SKM-1 (cell line): ENCODE results near the gene PLA2G4A.
A peak's percentile ranks its signal among the peaks of the same experiment; 100 is the strongest.

ENCODE experiments used
- DNase-seq: peaks from one replicate; lab custom pipeline; 2025; ENCODE audit not compliant: unreplicated experiment; lab: John Stamatoyannopoulos, UW

The PLA2G4A gene

GRCh38 chr1:186831168-186831567 lies 2.4 kb downstream of the PLA2G4A start:
- DNase-seq, result no peak

GRCh38 chr1:186834399-186834958 lies 5.7 kb downstream of the PLA2G4A start:
- DNase-seq, result no peak

- DNase-seq, result no peak
Measured at GRCh38 chr1:186835448-186835847, 6.7 kb downstream of the PLA2G4A start.

- DNase-seq, result no peak
Measured at GRCh38 chr1:186837806-186838205, 9.1 kb downstream of the PLA2G4A start.

GRCh38 chr1:186838380-186839040 lies 9.8 kb downstream of the PLA2G4A start:
- DNase-seq, result peak; percentile 64

- DNase-seq, result no peak
Measured at GRCh38 chr1:186839041-186839400, 10.3 kb downstream of the PLA2G4A start.

GRCh38 chr1:186841599-186841998 lies 12.8 kb downstream of the PLA2G4A start:
- no peak for DNase-seq

- no peak for DNase-seq
Measured at GRCh38 chr1:186842547-186842946, 13.8 kb downstream of the PLA2G4A start.

GRCh38 chr1:186843226-186843625 lies 14.5 kb downstream of the PLA2G4A start:
- DNase-seq, result no peak

- no peak for DNase-seq
Measured at GRCh38 chr1:186843931-186844330, 15.2 kb downstream of the PLA2G4A start.

GRCh38 chr1:186845576-186846210 lies 16.9 kb downstream of the PLA2G4A start:
- DNase-seq, result no peak

GRCh38 chr1:186848509-186849130 lies 19.9 kb downstream of the PLA2G4A start:
- no peak for DNase-seq

GRCh38 chr1:186849271-186849671 lies 20.5 kb downstream of the PLA2G4A start:
- DNase-seq, result peak; percentile 24

- DNase-seq, result no peak
Measured at GRCh38 chr1:186849826-186850225, 21.1 kb downstream of the PLA2G4A start.

GRCh38 chr1:186854102-186854501 lies 25.4 kb downstream of the PLA2G4A start:
- no peak for DNase-seq

GRCh38 chr1:186858923-186859322 lies 30.2 kb downstream of the PLA2G4A start:
- DNase-seq, result no peak

- DNase-seq, result no peak
Measured at GRCh38 chr1:186859995-186860394, 31.2 kb downstream of the PLA2G4A start.

GRCh38 chr1:186864296-186864695 lies 35.5 kb downstream of the PLA2G4A start:
- no peak for DNase-seq

- no peak for DNase-seq
Measured at GRCh38 chr1:186865253-186865652, 36.5 kb downstream of the PLA2G4A start.

GRCh38 chr1:186865857-186866256 lies 37.1 kb downstream of the PLA2G4A start:
- DNase-seq, result no peak

- no peak for DNase-seq
Measured at GRCh38 chr1:186869526-186870228, 40.9 kb downstream of the PLA2G4A start.

GRCh38 chr1:186871784-186872183 lies 43.0 kb downstream of the PLA2G4A start:
- no peak for DNase-seq
